Colonic mucosa (tissue), 4 donors: ENCODE measurements around the gene SYT6. TPM values are rescaled to one million over a fixed set of nuclear protein-coding genes. Genes with fewer than 3 reads are reported as not detected.

ENCODE experiments used
- DNase-seq: peaks from one replicate; pipeline ENCODE4 v3.0.0-alpha.2; 2020
- H3K27ac ChIP-seq: fragments of 200-600 bp; one replicate; pipeline ENCODE4 v1.8.0; 2021
- H3K27me3 ChIP-seq: fragments of 200-600 bp; one replicate; pipeline ENCODE4 v1.8.0; 2021
- H3K36me3 ChIP-seq: fragments of 200-600 bp; one replicate; pipeline ENCODE4 v1.8.0; 2021
- H3K4me1 ChIP-seq: fragments of 200-600 bp; one replicate; pipeline ENCODE4 v1.8.0; 2021; ENCODE audit warnings: mild to moderate bottlenecking
- H3K4me3 ChIP-seq: fragments of 200-600 bp; one replicate; pipeline ENCODE4 v1.8.0; 2021
- H3K9ac ChIP-seq, 2 donors: one replicate each; pipeline ENCODE4 v1.7.0; 2013; ENCODE audit warnings: control low read depth in 2 of 2, low read depth in 2 of 2, low read length in 2 of 2
- H3K9me3 ChIP-seq: fragments of 200-600 bp; one replicate; pipeline ENCODE4 v1.8.0; 2021
- CTCF ChIP-seq: fragments of 200-600 bp; IDR thresholded peaks from one replicate; pipeline ENCODE4 v1.8.0; 2022; ENCODE audit warnings: antibody characterized with exemption, mild to moderate bottlenecking
- intact Hi-C: fragments of 100-400 bp; cut with DNase I; formaldehyde crosslinking; loops from one replicate; pipeline ENCODE4 v1.14.1; 2022
- total RNA-seq, 2 donors: library from RNA; stranded (reverse); fragmentation: NEBNext Ultra II Directional in 1 of 2; extraction: Animal tissue kit (Norgen Biotek cat#: 25700) in 1 of 2; gene quantifications; one replicate each; pipeline ENCODE4 v1.2.1, GENCODE V29; 2021
- donor health status: healthy.
- donor health status: DM: no; HTN: no; CAD: no.
- donor health status: DM: no; HTN: no; CAD: no.

SYT6 gene
- total RNA-seq, result under 1 TPM; 0.22 to 0.35 TPM

GRCh38 chr1:114153261-114154145, at the start of gene SYT6:
Gene SYT6, minus strand, starts transcription at chr1:114153869. Its CDS starts 97 bp downstream, at chr1:114153772.
- DNase-seq, result no peak
- Histone ChIP-seq H3K4me1 (peaks cover 4% of the 10 kb centered on the region), H3K36me3 (no peaks in the 10 kb centered on the region), H3K9me3 (no peaks in the 10 kb centered on the region), H3K9ac (no peak within 1 kb of the TSS), H3K4me3 (peak within 1 kb of the TSS; percentile 23), H3K27me3 (peaks cover 52% of the 10 kb centered on the region), H3K27ac (no peak within 1 kb of the TSS)
- intact Hi-C loops, result no loop called here
- no peak for TF ChIP-seq CTCF

- H3K4me3 ChIP-seq, result no peak overlapping the region
- no peaks in the 10 kb centered on the region for H3K27me3 ChIP-seq
- H3K4me1 ChIP-seq, result no peaks in the 10 kb centered on the region
- H3K36me3 ChIP-seq, result no peaks in the 10 kb centered on the region
- no peak for DNase-seq
- intact Hi-C loops, result no loop called here
- H3K9me3 ChIP-seq, result no peaks in the 10 kb centered on the region
- no peak overlapping the region for H3K27ac ChIP-seq
- no peak overlapping the region for H3K9ac ChIP-seq
- TF ChIP-seq CTCF, result no peak
Measured at GRCh38 chr1:114201486-114201885, 47.8 kb upstream of the SYT6 start.

GRCh38 chr1:114199017-114199594, 45.4 kb upstream of the SYT6 start:
- Histone ChIP-seq H3K27ac (no peak overlapping the region), H3K27me3 (no peaks in the 10 kb centered on the region), H3K36me3 (no peaks in the 10 kb centered on the region), H3K4me3 (no peak overlapping the region), H3K4me1 (no peaks in the 10 kb centered on the region), H3K9ac (no peak overlapping the region), H3K9me3 (no peaks in the 10 kb centered on the region)
- TF ChIP-seq CTCF, result no peak
- no peak for DNase-seq
- intact Hi-C loops, result no loop called here

GRCh38 chr1:114196992-114197907, 43.6 kb upstream of the SYT6 start:
- no peak for TF ChIP-seq CTCF
- no peaks in the 10 kb centered on the region for H3K9me3 ChIP-seq
- DNase-seq, result no peak
- H3K27ac ChIP-seq, result no peak overlapping the region
- intact Hi-C loops, result no loop called here
- H3K36me3 ChIP-seq, result no peaks in the 10 kb centered on the region
- H3K27me3 ChIP-seq, result no peaks in the 10 kb centered on the region
- no peak overlapping the region for H3K9ac ChIP-seq
- H3K4me3 ChIP-seq, result no peak overlapping the region
- no peaks in the 10 kb centered on the region for H3K4me1 ChIP-seq

GRCh38 chr1:114195819-114196218, 42.1 kb upstream of the SYT6 start:
- Histone ChIP-seq H3K9ac (no peak overlapping the region), H3K27me3 (no peaks in the 10 kb centered on the region), H3K27ac (no peak overlapping the region), H3K9me3 (no peaks in the 10 kb centered on the region), H3K4me1 (no peaks in the 10 kb centered on the region), H3K36me3 (no peaks in the 10 kb centered on the region), H3K4me3 (no peak overlapping the region)
- TF ChIP-seq CTCF, result no peak
- intact Hi-C loops, result no loop called here
- no peak for DNase-seq
